K562 (cell line): ENCODE results near the gene METRN. TPM values are rescaled to one million over a fixed set of nuclear protein-coding genes. Genes with fewer than 3 reads are reported as not detected.
A peak's percentile ranks its signal among the peaks of the same experiment; 100 is the strongest.

Source experiments
- ATAC-seq: fragments of 200-7000 bp; cut with Tn5 transposase; 3 replicates; pipeline ENCODE4 v1.9.1; 2020; ENCODE audit warnings: moderate library complexity
- BruUV-seq: library from RNA; stranded (reverse); fragments of 400-500 nt; replicated peaks from 2 replicates; lab custom pipeline; 2021; lab: Mats Ljungman, UMichigan
- CTCF ChIA-PET: fragments of 300-600 bp; formaldehyde crosslinking; extraction: SDS; loops from one replicate; lab custom pipeline; 2021; ENCODE audit warnings: low intra/inter-chr PET ratio; lab: Yijun Ruan, JAX
- POLR2A ChIA-PET: fragments of 300-600, 350-650 bp; sonication (Branson Sonifier 250); formaldehyde crosslinking; extraction: SDS; loops from one replicate; lab custom pipeline; 2021; ENCODE audit warnings: antibody characterized with exemption, inconsistent platforms; lab: Yijun Ruan, JAX
- DNase-seq, 4 experiments: peaks; one replicate each; pipeline versions ENCODE4 v3.0.0 to v3.0.0-alpha.2; 2011 to 2018; ENCODE audit warnings: low spot score in 3 of 4, mixed read lengths in 3 of 4; ENCODE audit errors: extremely low read depth in 1 of 4
- FAIRE-seq: peaks from 2 replicates; lab custom pipeline; 2011; peaks lifted over from hg19 to GRCh38; lab: Jason Lieb, UNC
- H2AFZ ChIP-seq: 2 replicates; pipeline ENCODE4 v1.6.0; 2011; ENCODE audit warnings: low read depth, low read length, control low read depth, inconsistent platforms
- H3K27ac ChIP-seq: fragments of 200-600 bp; 3 replicates; pipeline ENCODE4 v1.8.0; 2011; ENCODE audit warnings: low read depth, mild to moderate bottlenecking, control low read depth, inconsistent platforms, low read length, moderate library complexity, mixed read lengths; ENCODE audit errors: extremely low read depth
- H3K27me3 ChIP-seq, 2 experiments: fragments of 300-600 bp in 1 of 2; 2 replicates in 1 of 2; 3 replicates in 1 of 2; pipeline versions ENCODE4 v1.6.0 to v1.8.0; 2011; ENCODE audit warnings: inconsistent platforms in 2 of 2, low read length in 2 of 2, mild to moderate bottlenecking in 1 of 2, mixed read lengths in 1 of 2, moderate library complexity in 1 of 2; ENCODE audit not compliant: control insufficient read depth in 2 of 2, insufficient read depth in 2 of 2
- H3K36me3 ChIP-seq: fragments of 300-600 bp; 3 replicates; pipeline ENCODE4 v1.8.0; 2011; ENCODE audit warnings: mild to moderate bottlenecking, low read length, inconsistent platforms; ENCODE audit not compliant: control insufficient read depth, insufficient read depth
- H3K4me1 ChIP-seq, 2 experiments: fragments of 200-600 bp in 1 of 2; replicated peaks in 1 of 2; 2 replicates in 1 of 2; 3 replicates in 1 of 2; pipeline versions ENCODE4 v1.5.1 to v1.8.0; 2011; ENCODE audit warnings: inconsistent platforms in 2 of 2, low read length in 2 of 2, mild to moderate bottlenecking in 1 of 2, mixed read lengths in 1 of 2, moderate library complexity in 1 of 2; ENCODE audit not compliant: control insufficient read depth in 2 of 2, insufficient read depth in 2 of 2
- H3K4me2 ChIP-seq: 2 replicates; pipeline ENCODE4 v1.6.1; 2011; ENCODE audit warnings: low read length, control low read depth, inconsistent platforms, mixed read lengths; ENCODE audit not compliant: insufficient read depth
- H3K4me3 ChIP-seq: fragments of 200-600 bp; sonication (generic), shearing (Covaris generic); 2 replicates; pipeline ENCODE4 v1.5.1; 2016; ENCODE audit warnings: control low read depth, inconsistent platforms
- H3K79me2 ChIP-seq: fragments of 200-600 bp; 3 replicates; pipeline ENCODE4 v1.8.0; 2011; ENCODE audit warnings: low read length, inconsistent platforms; ENCODE audit not compliant: control insufficient read depth, insufficient read depth
- H3K9ac ChIP-seq, 2 experiments: 2 replicates each; pipeline versions ENCODE4 v1.6.0 to v1.6.1; 2011; ENCODE audit warnings: low read depth in 2 of 2, low read length in 2 of 2, control low read depth in 1 of 2, inconsistent platforms in 1 of 2, mild to moderate bottlenecking in 1 of 2, mixed read lengths in 1 of 2; ENCODE audit not compliant: insufficient read depth in 1 of 2
- H3K9me1 ChIP-seq: one replicate; pipeline ENCODE4 v1.6.0; 2011; ENCODE audit warnings: inconsistent platforms, mild to moderate bottlenecking, low read length, moderate library complexity; ENCODE audit not compliant: control insufficient read depth, insufficient read depth
- H3K9me3 ChIP-seq: replicated peaks from 2 replicates; pipeline ENCODE4 v1.5.1; 2011; ENCODE audit warnings: low read depth, low read length, inconsistent platforms; ENCODE audit not compliant: control insufficient read depth, insufficient read depth
- H4K20me1 ChIP-seq: replicated peaks from 2 replicates; pipeline ENCODE4 v1.6.1; 2011; ENCODE audit warnings: low read length, inconsistent platforms, mixed read lengths; ENCODE audit not compliant: control insufficient read depth, insufficient read depth
- COPS2 ChIP-seq: fragments of 450-650 bp; conservative IDR thresholded peaks from 2 replicates; pipeline ENCODE4 v1.6.1; 2016; ENCODE audit warnings: mild to moderate bottlenecking, moderate library complexity
- CXXC5 ChIP-seq: fragments of 250-450 bp; sonication (Bioruptor Pico); IDR thresholded peaks from 2 replicates; pipeline ENCODE4 v1.8.0; 2022; ENCODE audit warnings: inconsistent platforms, mild to moderate bottlenecking, moderate library complexity
- GTF2A2 ChIP-seq: IDR thresholded peaks from 2 replicates; pipeline ENCODE4 v1.6.1; 2016; ENCODE audit warnings: mild to moderate bottlenecking, missing genetic modification characterization, missing compliant biosample characterization
- GTF2E2 ChIP-seq: fragments of 200-800 bp; sonication (Bioruptor generic); IDR thresholded peaks from 2 replicates; pipeline ENCODE4 v1.6.1; 2016; ENCODE audit warnings: missing genetic modification characterization, missing compliant biosample characterization
- HNRNPUL1 ChIP-seq: fragments of 200-400 bp; formaldehyde crosslinking; IDR thresholded peaks from 2 replicates; pipeline ENCODE4 v1.6.1; 2017; ENCODE audit warnings: low read length
- KDM2B ChIP-seq: fragments of 250-450 bp; sonication (Bioruptor Pico); IDR thresholded peaks from 2 replicates; pipeline ENCODE4 v1.8.0; 2021; ENCODE audit warnings: mild to moderate bottlenecking, moderate library complexity
- MTF1 ChIP-seq: fragments of 250-450 bp; sonication (Bioruptor Pico); IDR thresholded peaks from 2 replicates; pipeline ENCODE4 v1.9.0; 2021; ENCODE audit warnings: moderate library complexity, mild to moderate bottlenecking, inconsistent platforms, borderline replicate concordance
- PRDM10 ChIP-seq: fragments of 450-650 bp; IDR thresholded peaks from 2 replicates; pipeline ENCODE4 v1.6.1; 2018; ENCODE audit not compliant: partially characterized antibody
- RBM15 ChIP-seq: fragments of 200-400 bp; formaldehyde crosslinking; IDR thresholded peaks from 2 replicates; pipeline ENCODE4 v1.6.1; 2018; ENCODE audit warnings: mild to moderate bottlenecking, low read length, moderate library complexity; ENCODE audit not compliant: insufficient read depth
- SIN3A ChIP-seq, 2 experiments: fragments of 150-350 bp in 1 of 2; IDR thresholded peaks; 2 replicates each; pipeline ENCODE4 v1.6.1; 2011 to 2016; ENCODE audit warnings: borderline replicate concordance in 2 of 2, low read depth in 2 of 2, low read length in 2 of 2, mild to moderate bottlenecking in 2 of 2, moderate library complexity in 2 of 2; ENCODE audit not compliant: control insufficient read depth in 1 of 2
- SMARCC2 ChIP-seq: fragments of 450-650 bp; IDR thresholded peaks from 2 replicates; pipeline ENCODE4 v1.6.1; 2017; ENCODE audit warnings: antibody characterized with exemption, moderate library complexity, mild to moderate bottlenecking, low read depth
- SRF ChIP-seq, 2 experiments: fragments of 250-450, 450-650 bp in 1 of 2; sonication (Bioruptor Pico) in 1 of 2; sonication (generic) in 1 of 2; formaldehyde crosslinking; IDR thresholded peaks; 2 replicates each; pipeline versions ENCODE4 v1.5.0 to v1.5.1; 2020 to 2022; ENCODE audit warnings: mild to moderate bottlenecking in 1 of 2, missing genetic modification reagents in 1 of 2
- ZNF316 ChIP-seq: fragments of 450-650 bp; IDR thresholded peaks from 2 replicates; pipeline ENCODE4 v1.6.1; 2016
- ZNF561 ChIP-seq: fragments of 450-650 bp; formaldehyde crosslinking; conservative IDR thresholded peaks from 2 replicates; pipeline ENCODE4 v1.4.0; 2020; ENCODE audit warnings: mild to moderate bottlenecking, moderate library complexity
- ZNF76 ChIP-seq: fragments of 250-450 bp; sonication (Bioruptor Pico); IDR thresholded peaks from 2 replicates; pipeline ENCODE4 v1.4.0; 2020; ENCODE audit warnings: mild to moderate bottlenecking, moderate library complexity, borderline replicate concordance
- WGBS: fragments of 100-300 bp; shearing (Covaris generic); methylation state at CpG from one replicate; pipeline ENCODE4 v1.1.6; 2016; ENCODE audit warnings: low coverage, mixed read lengths; ENCODE audit not compliant: insufficient coverage; ENCODE audit errors: missing lambda C conversion rate; 5-methylcytosine and 5-hydroxymethylcytosine counted together
- in situ Hi-C: fragments of 300-500 bp; cut with MboI; formaldehyde crosslinking; loops from 4 replicates; pipeline ENCODE4 v1.15.0; 2018; ENCODE audit warnings: inconsistent platforms, mixed read lengths
- intact Hi-C: fragments of 100-400 bp; cut with micrococcal nuclease; formaldehyde crosslinking; loops from 2 replicates; pipeline ENCODE4 v1.14.2; 2022
- polyA plus RNA-seq, 8 experiments: library from polyadenylated mRNA; depleted of rRNA in 4 of 8; stranded (reverse) in 5 of 8; unstranded in 3 of 8; fragments of >200 nt; fragmentation: Nextera tagmentation in 2 of 8; fragmentation: Illumina TruSeq in 1 of 8; extraction: Ambion mirVana in 2 of 8; extraction: Trizol in 1 of 8; gene quantifications; 2 replicates each; pipeline versions ENCODE4 v1.2.1 to v1.2.3, GENCODE V29; 2011 to 2014; ENCODE audit warnings: inconsistent platforms in 1 of 8, missing spikeins in 1 of 8
- total RNA-seq, 7 experiments: library from RNA; depleted of rRNA in 6 of 7; stranded (reverse); fragments of >200 nt in 6 of 7; fragmentation: Illumina TruSeq in 2 of 7; extraction: Trizol in 2 of 7; gene quantifications; 2 replicates each; pipeline versions ENCODE4 v1.2.1 to v1.2.3, GENCODE V29; 2011 to 2021; ENCODE audit warnings: low replicate concordance in 1 of 7
- TF ChIP-seq, protein P1 (sequence below): IDR thresholded peaks from 2 replicates; pipeline ENCODE4 v1.6.1; 2012; ENCODE audit warnings: low read depth, low read length, improper control_type of control experiment, borderline replicate concordance
- TF ChIP-seq, protein P2 (sequence below): fragments of 250-450 bp; sonication (Bioruptor Pico); IDR thresholded peaks from 2 replicates; pipeline ENCODE4 v1.6.1; 2021; ENCODE audit warnings: mild to moderate bottlenecking

METRN gene
- total and polyA plus RNA-seq, 9 of the 15 experiments (the other 6 are each of a cell fraction or from before 2014, with no cell fraction given), result 0.20 to 89.8 (median 15.4) TPM

DNA sequence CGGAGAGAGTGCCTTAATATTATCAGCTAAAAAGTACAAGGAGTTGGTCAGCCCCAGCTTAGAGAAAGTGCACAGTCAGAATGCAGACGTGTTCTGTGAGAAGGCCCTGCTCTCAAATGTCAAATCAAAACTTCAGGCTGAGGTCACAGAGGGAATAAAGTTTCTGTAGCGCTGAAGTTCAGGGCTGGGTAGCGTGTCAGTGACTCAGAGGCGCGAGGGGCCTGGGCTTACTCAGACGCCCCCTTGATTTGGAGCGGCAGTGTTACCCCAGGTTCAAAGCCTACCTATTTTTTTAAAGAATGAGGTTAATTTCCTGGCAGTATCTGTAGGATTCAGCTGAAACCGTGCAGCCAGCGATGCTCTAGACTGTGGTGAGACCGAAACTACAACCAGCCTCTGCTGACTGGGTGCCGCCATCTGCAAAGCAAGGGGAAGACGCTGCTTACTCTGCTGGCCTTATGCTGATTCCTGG, 21.1 kb downstream of the METRN start:
- no TSS peak for BruUV-seq
- ChIA-PET CTCF (no interaction called here), POLR2A (interaction anchor here (0.6 to 3.5 kb wide), 8 partner anchors 9 to 150 kb away, joined by 3 to 25 read pairs (median 4); partner anchors contain the start of genes ANTKMT, CCDC78 and HAGHL)
- no peaks in the 10 kb centered on the region; the same call in 1 of the 2 replicates for H4K20me1 ChIP-seq
- no peak overlapping the region for H2AFZ ChIP-seq
- 62% methylated on average over 13 of the region's 13 CpGs for WGBS
- H3K79me2 ChIP-seq, result peaks cover 15% of the 10 kb centered on the region
- peaks cover 6% of the 10 kb centered on the region for H3K9me1 ChIP-seq
- DNase-seq (no peak), ATAC-seq (no peak), FAIRE-seq (peak; percentile 72)
- peaks cover 78% of the 10 kb centered on the region; the same call in 2 of the 3 replicates for H3K36me3 ChIP-seq
- intact Hi-C loops, result no loop called here
- H3K9ac ChIP-seq, result peak overlapping the region in 1 of 2 experiments; percentile 89; a peak in 2 of 4 replicates
- H3K4me1 ChIP-seq, result peaks cover 18 to 91% of the 10 kb centered on the region in 2 experiments
- no peaks in the 10 kb centered on the region for H3K9me3 ChIP-seq
- no peak overlapping the region for H3K4me2 ChIP-seq
- peak overlapping the region; percentile 32; the same call in 2 of the 3 replicates for H3K27ac ChIP-seq
- in situ Hi-C loops, result no loop called here
- H3K27me3 ChIP-seq, result no peaks in the 10 kb centered on the region
- H3K4me3 ChIP-seq, result no peak overlapping the region
- TF ChIP-seq SRF (CRISPR knock-in tag; IDR thresholded peaks at IDR 0.05), result no peak
- peak; percentile 24 for TF ChIP-seq PRDM10
- no peak for TF ChIP-seq KDM2B (CRISPR knock-in tag)
- no peak for TF ChIP-seq GTF2A2 (tag)
- TF ChIP-seq ZNF76 (CRISPR knock-in tag), result no peak
- peak; percentile 55 for TF ChIP-seq ZNF316
- TF ChIP-seq, protein P1, sequence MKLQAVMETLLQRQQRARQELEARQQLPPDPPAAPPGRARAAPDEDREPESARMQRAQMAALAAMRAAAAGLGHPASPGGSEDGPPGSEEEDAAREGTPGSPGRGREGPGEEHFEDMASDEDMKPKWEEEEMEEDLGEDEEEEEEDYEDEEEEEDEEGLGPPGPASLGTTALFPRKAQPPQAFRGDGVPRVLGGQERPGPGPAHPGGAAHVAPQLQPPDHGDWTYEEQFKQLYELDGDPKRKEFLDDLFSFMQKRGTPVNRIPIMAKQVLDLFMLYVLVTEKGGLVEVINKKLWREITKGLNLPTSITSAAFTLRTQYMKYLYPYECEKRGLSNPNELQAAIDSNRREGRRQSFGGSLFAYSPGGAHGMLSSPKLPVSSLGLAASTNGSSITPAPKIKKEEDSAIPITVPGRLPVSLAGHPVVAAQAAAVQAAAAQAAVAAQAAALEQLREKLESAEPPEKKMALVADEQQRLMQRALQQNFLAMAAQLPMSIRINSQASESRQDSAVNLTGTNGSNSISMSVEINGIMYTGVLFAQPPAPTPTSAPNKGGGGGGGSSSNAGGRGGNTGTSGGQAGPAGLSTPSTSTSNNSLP, result no peak
- no peak for TF ChIP-seq MTF1 (CRISPR knock-in tag)
- TF ChIP-seq GTF2E2, result no peak
- no peak for TF ChIP-seq SMARCC2
- TF ChIP-seq, protein P2, sequence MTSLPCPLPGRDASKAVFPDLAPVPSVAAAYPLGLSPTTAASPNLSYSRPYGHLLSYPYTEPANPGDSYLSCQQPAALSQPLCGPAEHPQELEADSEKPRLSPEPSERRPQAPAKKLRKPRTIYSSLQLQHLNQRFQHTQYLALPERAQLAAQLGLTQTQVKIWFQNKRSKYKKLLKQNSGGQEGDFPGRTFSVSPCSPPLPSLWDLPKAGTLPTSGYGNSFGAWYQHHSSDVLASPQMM (CRISPR knock-in tag), result no peak
- TF ChIP-seq CXXC5 (CRISPR knock-in tag), result no peak
- TF ChIP-seq COPS2, result no peak
- no peak for TF ChIP-seq SIN3A (IDR thresholded peaks at IDR 0.05; ENCODE audit: borderline replicate concordance in 2 of 2, control insufficient read depth in 1 of 2, low read depth in 2 of 2, low read length in 2 of 2)
- no peak for TF ChIP-seq HNRNPUL1
- TF ChIP-seq RBM15, result no peak
- TF ChIP-seq ZNF561 (CRISPR knock-in tag), result no peak
